PC-9 (cell line): ENCODE results near the gene TAF4. TPM values are rescaled to one million over a fixed set of nuclear protein-coding genes. Genes with fewer than 3 reads are reported as not detected.

Source experiments
- BruUV-seq: library from RNA; stranded (reverse); fragments of 400-500 nt; replicated peaks from 2 replicates; lab custom pipeline; 2021; lab: Mats Ljungman, UMichigan
- CTCF ChIA-PET: fragments of 300-600 bp; sonication (Branson Sonifier 250); formaldehyde crosslinking; loops from one replicate; lab custom pipeline; 2022; ENCODE audit warnings: antibody characterized with exemption; lab: Charles Lee
- POLR2A ChIA-PET: fragments of 300-600 bp; sonication (Branson Sonifier 250); formaldehyde crosslinking; loops from one replicate; lab custom pipeline; 2022; ENCODE audit warnings: antibody characterized with exemption; ENCODE audit not compliant: unreplicated experiment; lab: Charles Lee
- DNase-seq, 2 experiments: peaks; one replicate each; pipeline versions ENCODE4 v3.0.0 to v3.0.0-alpha.2; 2015 to 2022; ENCODE audit warnings: mixed read lengths in 1 of 2
- H2AFZ ChIP-seq: fragments of 200-600 bp; sonication (generic); 2 replicates; pipeline ENCODE4 v1.8.1; 2017; ENCODE audit warnings: antibody characterized with exemption
- H3F3A ChIP-seq: fragments of 200-600 bp; sonication (generic); 2 replicates; pipeline ENCODE4 v1.8.1; 2017; ENCODE audit warnings: antibody characterized with exemption, mild to moderate bottlenecking, low read depth; ENCODE audit not compliant: insufficient read depth
- H3K27ac ChIP-seq: fragments of 200-600 bp; sonication (generic); 2 replicates; pipeline ENCODE4 v1.6.1; 2016; ENCODE audit warnings: mixed run types
- H3K27me3 ChIP-seq: fragments of 200-600 bp; sonication (generic); 2 replicates; pipeline ENCODE4 v1.6.1; 2016; ENCODE audit warnings: low read depth, mixed run types; ENCODE audit not compliant: insufficient read depth
- H3K36me3 ChIP-seq: fragments of 200-600 bp; sonication (generic); 2 replicates; pipeline ENCODE4 v1.6.1; 2016; ENCODE audit warnings: low read depth, mixed run types
- H3K4me1 ChIP-seq: fragments of 200-600 bp; sonication (generic); replicated peaks from 2 replicates; pipeline ENCODE4 v1.6.1; 2016; ENCODE audit warnings: mixed run types; ENCODE audit not compliant: insufficient read depth
- H3K4me2 ChIP-seq: fragments of 200-600 bp; sonication (generic); 2 replicates; pipeline ENCODE4 v1.6.1; 2017; ENCODE audit warnings: mixed run types
- H3K4me3 ChIP-seq: fragments of 200-600 bp; sonication (generic); 2 replicates; pipeline ENCODE4 v1.6.1; 2016; ENCODE audit warnings: mixed run types
- H3K79me2 ChIP-seq: fragments of 200-600 bp; sonication (generic); 2 replicates; pipeline ENCODE4 v1.6.1; 2017; ENCODE audit warnings: low read depth, mixed run types
- H3K9me2 ChIP-seq: fragments of 200-600 bp; sonication (generic); 2 replicates; pipeline ENCODE4 v1.8.1; 2017; ENCODE audit warnings: mild to moderate bottlenecking; ENCODE audit not compliant: insufficient read depth
- H3K9me3 ChIP-seq: fragments of 200-600 bp; sonication (generic); 2 replicates; pipeline ENCODE4 v1.8.1; 2016; ENCODE audit warnings: low read depth; ENCODE audit not compliant: insufficient read depth
- H4K20me1 ChIP-seq: fragments of 200-600 bp; sonication (generic); 2 replicates; pipeline ENCODE4 v1.8.1; 2017; ENCODE audit not compliant: insufficient read depth
- CTCF ChIP-seq: fragments of 200-600 bp; sonication (generic); conservative IDR thresholded peaks from 2 replicates; pipeline ENCODE4 v1.6.1; 2017; ENCODE audit warnings: mixed run types, antibody characterized with exemption, mild to moderate bottlenecking, moderate library complexity
- EZH2 ChIP-seq: fragments of 200-600 bp; sonication (generic); IDR thresholded peaks from 2 replicates; pipeline ENCODE4 v1.8.0; 2017; ENCODE audit warnings: antibody characterized with exemption, low read depth
- intact Hi-C: fragments of 100-400 bp; cut with micrococcal nuclease; formaldehyde crosslinking; loops from one replicate; pipeline ENCODE4 v1.10.0; 2022; ENCODE audit not compliant: unreplicated experiment
- total RNA-seq: library from RNA; stranded (reverse); gene quantifications from 2 replicates; pipeline ENCODE4 v1.2.3, GENCODE V29; 2021

Gene TAF4
- total RNA-seq, 1 experiment from 2014 or later: 32.5 TPM

- no peak for TF ChIP-seq EZH2
- no peak for TF ChIP-seq CTCF
- H3K9me2 ChIP-seq: no peaks in the 10 kb centered on the region
- H3K4me3 ChIP-seq: no peak overlapping the region
- H3K4me2 ChIP-seq: no peak overlapping the region
- no peak for DNase-seq
- BruUV-seq: no TSS peak
- intact Hi-C loops: no loop called here
- no peaks in the 10 kb centered on the region for H3K4me1 ChIP-seq
- CTCF ChIA-PET: no interaction called here
- H4K20me1 ChIP-seq: no peaks in the 10 kb centered on the region
- no peak overlapping the region for H2AFZ ChIP-seq
- 0 out of 2 replicates have a peak, but pooled peaks cover 16% of the 10 kb centered on the region for H3K36me3 ChIP-seq
- POLR2A ChIA-PET: no interaction called here
- no peak overlapping the region for H3K27ac ChIP-seq
- H3F3A ChIP-seq: no peaks in the 10 kb centered on the region
- no peaks in the 10 kb centered on the region for H3K27me3 ChIP-seq
- H3K9me3 ChIP-seq: no peaks in the 10 kb centered on the region
- no peaks in the 10 kb centered on the region for H3K79me2 ChIP-seq
Observed at GRCh38 chr20:61997372-61997771, 68.3 kb downstream of the TAF4 start.

- Histone ChIP-seq H3K9me3 (no peaks in the 10 kb centered on the region), H2AFZ (no peak overlapping the region), H3K27me3 (no peaks in the 10 kb centered on the region), H3K4me2 (no peak overlapping the region), H4K20me1 (no peaks in the 10 kb centered on the region), H3K79me2 (no peaks in the 10 kb centered on the region), H3K9me2 (no peaks in the 10 kb centered on the region), H3K27ac (no peak overlapping the region), H3K36me3 (peaks cover 23% of the 10 kb centered on the region; the same call in 1 of the 2 replicates), H3K4me3 (no peak overlapping the region), H3K4me1 (no peaks in the 10 kb centered on the region), H3F3A (no peaks in the 10 kb centered on the region)
- DNase-seq: no peak
- ChIA-PET CTCF (no interaction called here), POLR2A (no interaction called here)
- BruUV-seq: no TSS peak
- intact Hi-C loops: no loop called here
- TF ChIP-seq CTCF (no peak), EZH2 (no peak)
Observed at GRCh38 chr20:61994546-61994945, 71.1 kb downstream of the TAF4 start.

DNA sequence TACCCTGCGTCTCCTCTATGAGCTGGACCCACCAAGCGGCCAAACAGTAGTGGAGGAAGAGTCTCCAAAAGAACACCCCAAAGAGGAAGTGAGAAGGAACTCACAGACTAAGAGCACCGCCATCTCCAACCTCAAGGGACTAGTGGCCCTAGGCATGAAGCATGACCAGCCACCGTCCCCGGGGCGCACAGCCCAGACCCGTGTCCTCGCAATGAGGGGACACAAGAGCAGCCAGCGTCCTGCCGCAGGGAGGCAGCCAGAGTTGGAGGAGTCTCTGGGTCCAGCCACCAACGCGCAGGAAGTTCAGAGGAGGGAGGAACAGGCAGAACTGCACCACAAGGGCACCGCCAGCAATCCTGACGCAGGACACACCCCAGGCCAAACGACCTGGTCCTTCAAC is 72.6 kb downstream of the TAF4 start:
- H3K9me3 ChIP-seq: no peaks in the 10 kb centered on the region
- no peaks in the 10 kb centered on the region for H3K9me2 ChIP-seq
- no peak overlapping the region for H3K4me2 ChIP-seq
- 0 out of 2 replicates have a peak, but pooled peaks cover 4% of the 10 kb centered on the region for H3F3A ChIP-seq
- ChIA-PET POLR2A (no interaction called here), CTCF (no interaction called here)
- DNase-seq: no peak
- peaks cover 23% of the 10 kb centered on the region; the same call in 1 of the 2 replicates for H3K36me3 ChIP-seq
- no peaks in the 10 kb centered on the region for H3K27me3 ChIP-seq
- no peak overlapping the region for H3K4me3 ChIP-seq
- no peaks in the 10 kb centered on the region for H3K79me2 ChIP-seq
- no peak for TF ChIP-seq CTCF
- no peak for TF ChIP-seq EZH2
- no peak overlapping the region for H3K27ac ChIP-seq
- BruUV-seq: no TSS peak
- no peak overlapping the region for H2AFZ ChIP-seq
- no peaks in the 10 kb centered on the region for H4K20me1 ChIP-seq
- H3K4me1 ChIP-seq: no peaks in the 10 kb centered on the region
- intact Hi-C loops: no loop called here
